Keratinocyte (primary cell): Measurements from ENCODE around the gene MXRA7. TPM values are rescaled to one million over a fixed set of nuclear protein-coding genes. Genes with fewer than 3 reads are reported as not detected.

Experiments used
- DNase-seq: peaks from one replicate; pipeline ENCODE4 v3.0.0-alpha.2; 2011; ENCODE audit warnings: low read depth, missing footprints, low spot score
- FAIRE-seq: peaks from 2 replicates; lab custom pipeline; 2011; peaks lifted over from hg19 to GRCh38; lab: Jason Lieb, UNC
- H2AFZ ChIP-seq: 2 replicates; pipeline ENCODE4 v1.6.0; 2012; ENCODE audit warnings: low read length, control low read depth, inconsistent platforms; ENCODE audit not compliant: control insufficient read depth
- H3K27ac ChIP-seq: 2 replicates; pipeline ENCODE4 v1.5.1; 2011; ENCODE audit warnings: low read length; ENCODE audit not compliant: control insufficient read depth, insufficient read depth
- H3K27me3 ChIP-seq: 3 replicates; pipeline ENCODE4 v1.6.0; 2011; ENCODE audit warnings: low read length; ENCODE audit not compliant: control insufficient read depth, insufficient read depth; ENCODE audit errors: extremely low read depth
- H3K36me3 ChIP-seq, 2 experiments: 2 replicates in 1 of 2; 3 replicates in 1 of 2; pipeline ENCODE4 v1.5.1; 2011; ENCODE audit warnings: low read length in 2 of 2, mild to moderate bottlenecking in 1 of 2; ENCODE audit not compliant: control insufficient read depth in 2 of 2, insufficient read depth in 2 of 2; ENCODE audit errors: extremely low read depth in 1 of 2
- H3K4me1 ChIP-seq: 3 replicates; pipeline ENCODE4 v1.5.1; 2011; ENCODE audit warnings: low read length; ENCODE audit not compliant: control insufficient read depth, insufficient read depth; ENCODE audit errors: extremely low read depth
- H3K4me2 ChIP-seq: 3 replicates; pipeline ENCODE4 v1.6.0; 2011; ENCODE audit warnings: low read depth, low read length; ENCODE audit not compliant: control insufficient read depth, insufficient read depth; ENCODE audit errors: extremely low read depth
- H3K4me3 ChIP-seq, 3 experiments: fragments of 200-600 bp in 1 of 3; sonication (generic) in 1 of 3; 2 replicates in 2 of 3; 3 replicates in 1 of 3; pipeline ENCODE4 v1.5.1; 2011 to 2016; ENCODE audit warnings: low read length in 3 of 3, mild to moderate bottlenecking in 3 of 3, control low read depth in 2 of 3, inconsistent platforms in 1 of 3, low read depth in 1 of 3, mixed read lengths in 1 of 3, mixed run types in 1 of 3, moderate library complexity in 1 of 3; ENCODE audit not compliant: control insufficient read depth in 2 of 3, insufficient read depth in 2 of 3; ENCODE audit errors: extremely low read depth in 1 of 3
- H3K79me2 ChIP-seq: 2 replicates; pipeline ENCODE4 v1.6.0; 2012; ENCODE audit warnings: low read length; ENCODE audit not compliant: control insufficient read depth, insufficient read depth
- H3K9ac ChIP-seq: 3 replicates; pipeline ENCODE4 v1.6.0; 2011; ENCODE audit warnings: low read length; ENCODE audit not compliant: control insufficient read depth, insufficient read depth; ENCODE audit errors: extremely low read depth
- H3K9me1 ChIP-seq: 3 replicates; pipeline ENCODE4 v1.6.0; 2011; ENCODE audit warnings: low read length; ENCODE audit not compliant: control insufficient read depth, insufficient read depth; ENCODE audit errors: extremely low read depth
- H3K9me3 ChIP-seq: 2 replicates; pipeline ENCODE4 v1.5.1; 2012; ENCODE audit warnings: low read depth, low read length; ENCODE audit not compliant: control insufficient read depth
- H4K20me1 ChIP-seq: 3 replicates; pipeline ENCODE4 v1.6.0; 2011; ENCODE audit warnings: low read length; ENCODE audit not compliant: control insufficient read depth, insufficient read depth; ENCODE audit errors: extremely low read depth
- EZH2 ChIP-seq: IDR thresholded peaks from one replicate; pipeline ENCODE4 v1.6.1; 2012; ENCODE audit warnings: inconsistent platforms, mild to moderate bottlenecking, low read length, moderate library complexity
- dilution Hi-C: fragments of 300-500 bp; cut with MboI; formaldehyde crosslinking; loops from one replicate; pipeline ENCODE4 v1.7.0; 2020; ENCODE audit warnings: low sequenced_read_pairs; ENCODE audit not compliant: extremely low pct_ligation_motif_present
- polyA plus RNA-seq, 5 experiments: library from polyadenylated mRNA; depleted of rRNA in 3 of 5; stranded (reverse) in 3 of 5; stranded (forward) in 1 of 5; unstranded in 1 of 5; fragments of >200 nt; gene quantifications; 1 replicate in 1 of 5; 2 replicates in 3 of 5; 3 replicates in 1 of 5; pipeline versions ENCODE4 v1.2.1 to v1.2.3, GENCODE V29; 2011 to 2012; ENCODE audit warnings: missing spikeins in 2 of 5, low read depth in 1 of 5, low replicate concordance in 1 of 5
- TF ChIP-seq, protein P1 (sequence below), 3 experiments: IDR thresholded peaks in 1 of 3; conservative IDR thresholded peaks in 1 of 3; optimal IDR thresholded peaks in 1 of 3; 2 replicates in 2 of 3; 3 replicates in 1 of 3; pipeline versions ENCODE3 to v1.5.1; 2011; ENCODE audit warnings: low read length in 3 of 3, mild to moderate bottlenecking in 3 of 3, moderate library complexity in 2 of 3, control low read depth in 1 of 3, inconsistent platforms in 1 of 3; ENCODE audit not compliant: insufficient read depth in 2 of 3; ENCODE audit errors: extremely low read depth in 1 of 3

MXRA7 gene
- polyA plus RNA-seq, 1 donor (not counting 4 experiments of a cell fraction or from before 2014, with no cell fraction given), result 118 TPM

DNA sequence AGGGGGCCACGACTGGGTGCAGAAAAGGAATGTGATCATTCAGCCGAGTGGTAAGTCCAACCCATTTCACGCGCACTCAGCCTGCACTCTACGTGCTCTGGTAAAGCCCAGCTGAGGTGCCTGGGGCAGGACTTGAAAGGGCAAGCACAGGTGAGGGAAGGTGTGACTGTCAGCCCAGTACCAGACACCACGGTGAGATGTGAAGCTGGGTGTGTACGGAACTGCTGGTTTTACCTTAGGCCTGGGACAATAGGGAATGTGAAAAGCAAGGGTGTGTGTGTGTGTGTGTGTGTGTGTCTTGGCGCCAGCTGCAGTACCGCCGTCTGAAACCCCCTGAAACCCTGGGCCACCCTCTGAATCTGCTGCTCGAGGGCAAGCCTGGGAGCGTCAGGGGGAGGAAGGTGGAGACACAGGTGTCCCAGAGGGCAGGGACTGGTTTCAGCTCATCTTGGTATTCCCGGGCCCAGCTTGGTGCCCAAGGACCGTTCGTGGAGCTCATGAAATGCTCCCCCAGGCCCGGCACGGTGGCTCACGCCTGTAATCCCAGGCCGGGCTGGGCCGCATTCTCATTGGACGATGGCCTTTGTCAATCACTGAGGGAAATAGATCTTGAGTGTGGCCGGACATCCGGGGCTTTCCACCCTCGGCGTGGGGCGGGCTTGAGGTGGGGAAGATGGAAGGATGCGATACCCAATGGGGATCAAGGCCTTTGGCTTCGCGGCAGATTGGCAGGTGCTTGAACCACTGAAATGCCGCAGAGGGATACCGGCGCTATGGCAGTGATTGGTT, 39.4 kb downstream of the MXRA7 start:
- Histone ChIP-seq H3K27me3 (no peaks in the 10 kb centered on the region), H3K9ac (peak overlapping the region; percentile 71), H2AFZ (peak overlapping the region; percentile 90), H3K27ac (peak overlapping the region; percentile 82), H3K36me3 (no peaks in the 10 kb centered on the region), H4K20me1 (no peaks in the 10 kb centered on the region), H3K9me3 (no peaks in the 10 kb centered on the region), H3K79me2 (no peaks in the 10 kb centered on the region), H3K4me2 (peak overlapping the region; percentile 71), H3K4me1 (peaks cover 37% of the 10 kb centered on the region), H3K4me3 (peak overlapping the region; percentile 52 to 88 (median 82)), H3K9me1 (peaks cover 2% of the 10 kb centered on the region)
- dilution Hi-C loops, result no loop called here
- FAIRE-seq (peak; percentile 89), DNase-seq (peak; percentile 98)
- TF ChIP-seq EZH2, result no peak
- TF ChIP-seq, protein P1, sequence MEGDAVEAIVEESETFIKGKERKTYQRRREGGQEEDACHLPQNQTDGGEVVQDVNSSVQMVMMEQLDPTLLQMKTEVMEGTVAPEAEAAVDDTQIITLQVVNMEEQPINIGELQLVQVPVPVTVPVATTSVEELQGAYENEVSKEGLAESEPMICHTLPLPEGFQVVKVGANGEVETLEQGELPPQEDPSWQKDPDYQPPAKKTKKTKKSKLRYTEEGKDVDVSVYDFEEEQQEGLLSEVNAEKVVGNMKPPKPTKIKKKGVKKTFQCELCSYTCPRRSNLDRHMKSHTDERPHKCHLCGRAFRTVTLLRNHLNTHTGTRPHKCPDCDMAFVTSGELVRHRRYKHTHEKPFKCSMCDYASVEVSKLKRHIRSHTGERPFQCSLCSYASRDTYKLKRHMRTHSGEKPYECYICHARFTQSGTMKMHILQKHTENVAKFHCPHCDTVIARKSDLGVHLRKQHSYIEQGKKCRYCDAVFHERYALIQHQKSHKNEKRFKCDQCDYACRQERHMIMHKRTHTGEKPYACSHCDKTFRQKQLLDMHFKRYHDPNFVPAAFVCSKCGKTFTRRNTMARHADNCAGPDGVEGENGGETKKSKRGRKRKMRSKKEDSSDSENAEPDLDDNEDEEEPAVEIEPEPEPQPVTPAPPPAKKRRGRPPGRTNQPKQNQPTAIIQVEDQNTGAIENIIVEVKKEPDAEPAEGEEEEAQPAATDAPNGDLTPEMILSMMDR (optimal IDR thresholded peaks at IDR 0.05 in 1 of 3, IDR thresholded peaks at IDR 0.05 in 1 of 3, conservative IDR thresholded peaks at IDR 0.05 in 1 of 3; ENCODE audit: extremely low read depth in 1 of 3, insufficient read depth in 2 of 3, low read length in 3 of 3), result peak in 1 of 3 experiments; percentile 8

DNA sequence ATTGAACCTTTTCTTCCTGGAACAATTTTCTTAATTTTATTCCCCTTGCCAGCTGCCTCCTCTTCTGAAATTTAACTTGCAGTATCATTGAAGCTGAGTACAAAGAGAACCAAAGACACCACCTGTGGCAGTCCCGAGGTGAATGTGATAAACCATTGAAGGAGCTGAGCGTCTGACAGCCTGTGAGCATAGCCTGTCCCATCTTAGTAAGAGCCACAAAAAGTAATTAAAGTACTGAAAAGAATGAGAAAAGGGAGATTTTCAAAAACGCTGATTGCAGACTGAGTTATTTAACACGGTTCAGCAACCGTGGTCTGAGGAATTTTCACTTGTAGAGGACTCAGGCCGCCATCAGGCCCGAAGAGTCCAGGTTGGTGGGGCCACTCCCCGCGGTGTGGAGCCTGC, 40.0 kb downstream of the MXRA7 start:
- peaks cover 2% of the 10 kb centered on the region for H3K9me1 ChIP-seq
- no peaks in the 10 kb centered on the region for H4K20me1 ChIP-seq
- TF ChIP-seq, protein P1 (optimal IDR thresholded peaks at IDR 0.05 in 1 of 3, IDR thresholded peaks at IDR 0.05 in 1 of 3, conservative IDR thresholded peaks at IDR 0.05 in 1 of 3; ENCODE audit: extremely low read depth in 1 of 3, insufficient read depth in 2 of 3, low read length in 3 of 3), result no peak
- TF ChIP-seq EZH2, result no peak
- H3K27me3 ChIP-seq, result no peaks in the 10 kb centered on the region
- H3K9ac ChIP-seq, result peak overlapping the region; percentile 71
- FAIRE-seq (no peak), DNase-seq (no peak)
- no peaks in the 10 kb centered on the region for H3K79me2 ChIP-seq
- peak overlapping the region; percentile 71 for H3K4me2 ChIP-seq
- H3K4me1 ChIP-seq, result peaks cover 37% of the 10 kb centered on the region
- peak overlapping the region; percentile 90 for H2AFZ ChIP-seq
- H3K9me3 ChIP-seq, result no peaks in the 10 kb centered on the region
- H3K4me3 ChIP-seq, result peak overlapping the region in 2 of 3 experiments; percentile 29 to 40
- no peaks in the 10 kb centered on the region for H3K36me3 ChIP-seq
- dilution Hi-C loops, result no loop called here
- peak overlapping the region; percentile 82 for H3K27ac ChIP-seq
